Activated T-cell treated with anti-CD3 and anti-CD28 coated beads, Interleukin-2, amount 50 U/mL, for 72 hours (primary cell): ENCODE data around the gene ZNF593. TPM values are rescaled to one million over a fixed set of nuclear protein-coding genes. Genes with fewer than 3 reads are reported as not detected.
A peak's percentile ranks its signal among the peaks of the same experiment; 100 is the strongest.

Experiments used
- ATAC-seq, 2 donors: fragments of 150-1000 bp; cut with Tn5 transposase; replicated peaks in 1 of 2; 2 replicates each; pipeline ENCODE4 v1.10.0; 2021; ENCODE audit warnings: moderate library complexity in 2 of 2, mild to moderate bottlenecking in 1 of 2
- DNase-seq, 2 donors: peaks; one replicate each; pipeline ENCODE4 v3.0.0; 2021 to 2022; ENCODE audit warnings: mixed read lengths in 1 of 2
- H3K27ac Mint-ChIP-seq: one replicate; pipeline ENCODE4 v1.8.0; 2022; ENCODE audit warnings: mild to moderate bottlenecking, moderate library complexity, mixed read lengths
- H3K27me3 Mint-ChIP-seq: one replicate; pipeline ENCODE4 v1.8.0; 2022; ENCODE audit warnings: low read depth, mixed read lengths
- H3K36me3 Mint-ChIP-seq, 2 donors: one replicate each; pipeline ENCODE4 v1.8.0; 2022; ENCODE audit warnings: mixed read lengths in 2 of 2, mild to moderate bottlenecking in 1 of 2; ENCODE audit not compliant: insufficient read depth in 2 of 2
- H3K4me1 Mint-ChIP-seq: one replicate; pipeline ENCODE4 v1.8.0; 2022; ENCODE audit warnings: low read depth, mixed read lengths
- H3K4me3 Mint-ChIP-seq, 2 donors: one replicate each; pipeline ENCODE4 v1.8.0; 2022; ENCODE audit warnings: mild to moderate bottlenecking in 2 of 2, mixed read lengths in 2 of 2, moderate library complexity in 2 of 2
- H3K9me3 Mint-ChIP-seq, 2 donors: one replicate each; pipeline ENCODE4 v1.8.0; 2022; ENCODE audit warnings: mixed read lengths in 2 of 2
- total RNA-seq, 2 donors: library from RNA; stranded (reverse); gene quantifications; one replicate each; pipeline ENCODE4 v1.2.3, GENCODE V29; 2022

ZNF593 gene
- total RNA-seq, 2 donors from 2014 or later = 34.1 to 42.4 TPM

- H3K36me3 Mint-ChIP-seq = no peaks in the 10 kb centered on the region
Observed at GRCh38 chr1:26158271-26158907, 11.3 kb upstream of the ZNF593 start.

GRCh38 chr1:26158908-26159742 is 10.6 kb upstream of the ZNF593 start, which contains the start of gene FAM110D:
Gene FAM110D (plus strand): TSS chr1:26159079. CDS start chr1:26161292, 2,213 bp downstream.
- H3K27ac Mint-ChIP-seq = no peak within 1 kb of the TSS
- H3K27me3 Mint-ChIP-seq = peaks cover 58% of the 10 kb centered on the region
- ATAC-seq = no peak
- peaks cover 9% of the 10 kb centered on the region for H3K4me1 Mint-ChIP-seq
- DNase-seq = no peak
- H3K36me3 Mint-ChIP-seq = no peaks in the 10 kb centered on the region
- no peaks in the 10 kb centered on the region for H3K9me3 Mint-ChIP-seq
- no peak within 1 kb of the TSS for H3K4me3 Mint-ChIP-seq

More at GRCh38 chr1:26158271-26158907, 11.3 kb upstream of the ZNF593 start:
- peaks cover 58% of the 10 kb centered on the region for H3K27me3 Mint-ChIP-seq
- no peak overlapping the region for H3K27ac Mint-ChIP-seq
- no peak overlapping the region for H3K4me3 Mint-ChIP-seq
- DNase-seq = no peak
- H3K9me3 Mint-ChIP-seq = no peaks in the 10 kb centered on the region
- no peak for ATAC-seq
- peaks cover 9% of the 10 kb centered on the region for H3K4me1 Mint-ChIP-seq

- Mint-ChIP-seq H3K4me1 (peaks cover 12% of the 10 kb centered on the region), H3K36me3 (no peaks in the 10 kb centered on the region), H3K9me3 (no peaks in the 10 kb centered on the region), H3K27me3 (peaks cover 60% of the 10 kb centered on the region), H3K4me3 (no peak overlapping the region), H3K27ac (no peak overlapping the region)
- no peak for ATAC-seq
- DNase-seq = no peak
Observed at GRCh38 chr1:26159743-26160039, 10.0 kb upstream of the ZNF593 start.

- H3K36me3 Mint-ChIP-seq = no peaks in the 10 kb centered on the region
- H3K4me1 Mint-ChIP-seq = peaks cover 23% of the 10 kb centered on the region
- H3K27me3 Mint-ChIP-seq = peaks cover 56% of the 10 kb centered on the region
- peak overlapping the region; percentile 45 to 54 for H3K4me3 Mint-ChIP-seq
- no peak overlapping the region for H3K27ac Mint-ChIP-seq
- DNase-seq (no peak), ATAC-seq (no peak)
- no peaks in the 10 kb centered on the region for H3K9me3 Mint-ChIP-seq
Observed at GRCh38 chr1:26160527-26161414, 8.9 kb upstream of the ZNF593 start.

- H3K4me3 Mint-ChIP-seq = peak overlapping the region; percentile 55 to 76
- H3K27ac Mint-ChIP-seq = no peak overlapping the region
- peaks cover 24% of the 10 kb centered on the region for H3K4me1 Mint-ChIP-seq
- ATAC-seq (peak; percentile 60 to 62), DNase-seq (peak; percentile 52 to 59)
- no peaks in the 10 kb centered on the region for H3K36me3 Mint-ChIP-seq
- H3K9me3 Mint-ChIP-seq = no peaks in the 10 kb centered on the region
- H3K27me3 Mint-ChIP-seq = peaks cover 48% of the 10 kb centered on the region
Observed at GRCh38 chr1:26161415-26162219, 8.1 kb upstream of the ZNF593 start.

GRCh38 chr1:26162220-26162709 is 7.4 kb upstream of the ZNF593 start:
- H3K4me3 Mint-ChIP-seq = peak overlapping the region; percentile 44 to 76
- no peaks in the 10 kb centered on the region for H3K9me3 Mint-ChIP-seq
- H3K4me1 Mint-ChIP-seq = peaks cover 28% of the 10 kb centered on the region
- peaks cover 46% of the 10 kb centered on the region for H3K27me3 Mint-ChIP-seq
- ATAC-seq = no peak
- H3K27ac Mint-ChIP-seq = no peak overlapping the region
- H3K36me3 Mint-ChIP-seq = no peaks in the 10 kb centered on the region
- DNase-seq = no peak

GRCh38 chr1:26163684-26164035 is 6.0 kb upstream of the ZNF593 start:
- peaks cover 39% of the 10 kb centered on the region for H3K27me3 Mint-ChIP-seq
- ATAC-seq = no peak

GRCh38 chr1:26164036-26164860 is 5.5 kb upstream of the ZNF593 start:
- H3K9me3 Mint-ChIP-seq = no peaks in the 10 kb centered on the region
- H3K27ac Mint-ChIP-seq = no peak overlapping the region
- H3K27me3 Mint-ChIP-seq = peaks cover 35% of the 10 kb centered on the region
- H3K36me3 Mint-ChIP-seq = no peaks in the 10 kb centered on the region
- ATAC-seq (peak; percentile 77), DNase-seq (peak; percentile 59 to 64)
- peaks cover 28% of the 10 kb centered on the region for H3K4me1 Mint-ChIP-seq
- H3K4me3 Mint-ChIP-seq = peak overlapping the region; percentile 69 to 71

More at GRCh38 chr1:26163684-26164035, 6.0 kb upstream of the ZNF593 start:
- Mint-ChIP-seq H3K36me3 (no peaks in the 10 kb centered on the region), H3K9me3 (no peaks in the 10 kb centered on the region), H3K4me3 (peak overlapping the region; percentile 60 to 71), H3K27ac (no peak overlapping the region), H3K4me1 (peaks cover 28% of the 10 kb centered on the region)
- no peak for DNase-seq

- H3K27me3 Mint-ChIP-seq = peaks cover 30% of the 10 kb centered on the region
- H3K27ac Mint-ChIP-seq = no peak overlapping the region
- no peak for DNase-seq
- H3K36me3 Mint-ChIP-seq = no peaks in the 10 kb centered on the region
- peaks cover 28% of the 10 kb centered on the region for H3K4me1 Mint-ChIP-seq
- H3K4me3 Mint-ChIP-seq = peak overlapping the region; percentile 69 to 71
- H3K9me3 Mint-ChIP-seq = no peaks in the 10 kb centered on the region
- no peak for ATAC-seq
Observed at GRCh38 chr1:26164861-26165842, 4.6 kb upstream of the ZNF593 start.

- H3K27ac Mint-ChIP-seq = no peak overlapping the region
- ATAC-seq (no peak), DNase-seq (no peak)
- H3K27me3 Mint-ChIP-seq = peaks cover 30% of the 10 kb centered on the region
- no peaks in the 10 kb centered on the region for H3K36me3 Mint-ChIP-seq
- H3K4me1 Mint-ChIP-seq = peaks cover 41% of the 10 kb centered on the region
- H3K4me3 Mint-ChIP-seq = no peak overlapping the region
- H3K9me3 Mint-ChIP-seq = no peaks in the 10 kb centered on the region
Observed at GRCh38 chr1:26166719-26167281, 2.9 kb upstream of the ZNF593 start.
